ENCODE results near the gene BIN1.

Gene BIN1

DNA sequence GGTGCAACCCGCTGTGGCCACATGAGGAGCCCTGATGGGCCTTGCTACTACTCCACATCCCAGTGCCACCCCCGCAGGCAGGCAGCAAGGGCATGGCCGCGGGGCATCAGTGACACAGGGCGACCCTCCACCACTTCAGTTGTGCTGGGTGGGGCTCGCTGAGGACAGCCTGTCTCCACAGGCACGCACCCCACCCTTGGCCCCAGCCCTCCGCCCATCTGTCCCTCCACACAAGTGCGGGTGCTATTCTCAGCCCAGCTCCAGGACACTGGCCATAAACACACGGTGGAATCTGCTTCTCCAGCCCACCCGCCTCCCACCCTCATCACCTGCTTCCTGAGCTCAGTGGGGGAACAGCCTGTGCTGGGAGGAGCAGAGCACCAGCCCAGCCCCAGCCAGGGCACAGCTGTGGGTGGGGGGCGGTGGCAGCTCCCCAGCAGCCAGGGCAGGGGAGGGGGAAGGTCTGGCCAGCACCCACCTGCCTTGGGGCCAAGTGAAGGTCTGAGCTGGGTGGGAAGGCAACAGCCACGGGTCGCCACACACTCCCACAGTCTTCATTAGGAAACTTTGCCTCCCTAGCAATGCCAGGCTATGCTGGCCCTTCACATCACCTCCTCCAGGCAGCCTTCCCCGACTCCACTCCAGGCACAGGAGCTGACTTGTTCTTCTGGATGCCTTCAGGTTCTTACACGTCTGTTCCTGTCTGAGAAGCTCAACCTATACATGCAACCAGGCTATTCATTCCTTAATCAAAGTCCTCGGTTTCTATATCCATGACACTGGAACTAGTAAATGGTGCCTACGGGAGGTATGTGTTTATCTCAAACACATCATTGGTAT is 16.5 kb downstream of the BIN1 start:
- DNase-seq (ENCODE audit: low read depth in 2 of 2) = no peak

DNA sequence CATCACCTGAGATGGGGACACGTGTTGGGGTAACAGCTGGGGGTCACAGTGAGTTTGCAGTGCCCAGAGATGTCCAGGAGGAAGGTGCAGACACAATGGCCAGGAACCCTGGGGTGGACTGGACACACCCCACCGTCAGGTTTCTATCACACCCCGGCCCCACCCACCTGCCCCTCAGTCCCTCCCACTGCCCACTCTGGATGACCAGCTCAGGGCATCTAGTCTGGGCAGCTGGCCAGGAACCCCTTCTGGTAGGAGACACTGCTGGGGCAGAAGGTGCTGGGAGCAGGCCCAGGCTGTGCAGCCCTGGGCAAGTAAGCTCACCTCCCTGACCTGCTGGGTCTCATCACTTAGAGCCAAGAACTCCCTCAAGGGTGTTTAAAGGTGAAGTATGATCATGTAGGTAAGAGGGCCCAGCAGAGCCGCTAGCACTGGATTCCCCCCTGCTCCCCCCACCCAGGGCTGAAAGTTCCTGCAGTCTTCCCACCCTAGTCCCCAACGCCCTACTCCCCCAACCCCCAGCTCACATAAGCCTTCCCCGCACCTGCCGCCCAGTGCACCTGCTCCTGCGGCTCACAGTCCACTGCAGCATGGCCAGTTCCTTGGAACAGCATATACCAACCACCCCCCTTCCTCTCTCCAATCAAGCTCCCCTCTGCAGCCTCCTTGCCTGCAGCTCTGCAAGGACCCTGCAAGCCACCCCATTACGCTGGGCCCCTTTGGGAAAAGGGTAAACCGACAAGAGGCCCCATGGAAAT is 17.3 kb downstream of the BIN1 start:
- DNase-seq (ENCODE audit: low read depth in 2 of 2) = no peak

DNA sequence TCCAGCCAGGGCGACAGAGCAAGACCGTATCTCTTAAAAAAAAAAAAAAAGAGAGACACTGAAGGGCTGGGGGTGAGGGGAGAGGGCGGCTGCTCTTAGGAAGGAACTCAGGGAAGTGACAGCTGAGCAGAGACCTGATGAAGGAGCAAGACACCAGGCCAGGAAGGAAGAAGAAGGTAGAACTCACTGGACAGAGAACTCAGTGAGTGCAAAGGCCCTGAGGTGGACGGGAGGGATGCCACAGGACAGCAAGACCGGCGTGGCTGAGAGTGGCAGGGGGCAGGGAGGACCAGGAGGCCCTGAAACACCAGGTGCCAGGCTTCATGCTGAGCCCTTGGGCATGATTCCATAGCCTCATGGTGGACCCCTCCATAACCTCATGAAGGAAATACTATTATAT is 18.2 kb downstream of the BIN1 start:
- no peak for DNase-seq (ENCODE audit: low read depth in 2 of 2)

DNA sequence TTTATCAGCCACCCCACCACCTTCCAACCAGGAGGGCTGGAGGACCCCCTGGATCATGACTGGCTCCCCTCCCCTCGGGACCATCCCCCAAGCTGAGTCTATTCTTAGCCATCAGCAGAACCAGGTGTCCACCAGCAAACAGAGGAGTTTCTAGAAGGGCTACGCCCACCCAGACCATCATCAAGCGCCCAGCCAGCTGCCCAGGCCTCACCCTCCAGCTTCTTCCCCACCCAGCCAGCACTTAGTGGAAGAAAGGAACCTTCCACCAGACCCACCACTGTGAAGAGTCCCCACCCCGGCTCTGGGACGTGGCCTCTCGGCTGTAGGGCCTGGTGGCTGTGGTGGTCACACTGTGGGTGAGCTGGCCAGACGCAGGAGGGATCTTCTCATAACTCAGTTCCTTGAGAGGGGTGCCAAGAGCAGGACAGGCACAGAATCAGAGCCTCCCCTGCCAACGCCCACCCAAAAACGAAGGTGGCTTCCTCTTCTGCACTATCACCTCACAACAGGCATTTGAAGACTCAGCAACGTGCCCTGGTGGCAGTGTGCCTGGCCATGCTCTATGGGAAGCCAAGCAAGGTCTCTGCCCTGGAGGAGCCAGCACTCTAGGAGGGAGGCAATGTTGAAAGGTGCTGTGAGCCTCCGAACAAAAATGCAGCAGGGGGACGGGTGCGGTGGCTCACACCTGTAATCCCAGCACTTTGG is 19.0 kb downstream of the BIN1 start:
- DNase-seq (ENCODE audit: low read depth in 2 of 2) = no peak

DNA sequence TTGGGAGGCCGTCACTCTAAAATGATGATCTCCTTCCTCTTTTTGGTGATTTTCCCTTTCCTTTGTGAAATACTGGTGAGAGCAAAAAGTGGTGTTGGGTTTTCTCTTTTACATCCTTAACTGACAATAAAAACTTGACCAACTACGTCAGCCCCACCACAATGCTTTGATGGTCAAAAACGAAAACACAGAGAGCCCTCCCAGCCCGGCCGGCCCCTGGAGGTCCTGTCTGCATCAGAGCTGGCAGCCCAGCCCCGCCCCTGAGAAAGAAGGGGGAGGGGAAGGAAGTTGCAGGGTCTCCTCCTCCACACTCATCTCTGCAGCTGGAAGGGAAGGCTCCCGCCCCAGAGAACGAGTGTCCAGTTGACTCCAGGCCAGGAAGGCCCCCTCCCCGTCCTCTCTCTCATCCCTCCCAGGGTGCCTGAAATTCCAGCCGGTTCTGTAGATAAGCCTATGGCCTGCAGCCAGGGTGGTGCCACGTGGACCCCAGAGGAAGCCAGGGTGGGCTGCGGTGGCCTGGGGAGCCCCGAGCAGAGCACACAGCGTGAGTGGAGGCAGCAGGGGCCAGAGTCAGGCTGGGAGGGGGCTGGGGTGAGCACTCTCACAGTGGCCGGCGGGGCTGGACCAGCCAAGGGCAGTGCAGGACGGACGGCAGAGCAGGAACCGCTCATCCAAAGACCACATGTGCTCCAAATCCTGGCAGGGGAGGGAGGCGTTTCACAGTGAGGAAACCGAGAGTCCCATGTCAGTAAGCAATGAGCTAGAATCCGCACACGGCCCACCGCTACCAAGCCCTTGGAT is 19.8 kb downstream of the BIN1 start:
- no peak for DNase-seq (ENCODE audit: low read depth in 2 of 2)

DNA sequence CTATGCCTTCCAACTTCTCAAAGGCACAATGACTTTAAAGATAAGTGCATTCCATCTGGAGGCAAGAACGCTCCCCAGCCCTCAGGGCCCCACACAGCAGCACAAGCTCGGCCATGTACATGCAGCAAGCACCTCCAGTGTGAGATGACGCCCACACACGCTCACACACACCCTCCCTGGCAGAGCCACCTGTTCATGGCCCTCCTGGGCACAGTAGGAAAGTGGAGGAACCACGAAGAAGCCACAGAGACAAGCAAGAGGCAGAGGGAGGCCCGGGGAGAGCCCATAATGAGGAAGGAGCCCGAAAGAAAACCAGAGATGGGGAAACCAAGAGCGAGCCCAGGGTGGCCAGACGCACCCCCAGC is 21.7 kb downstream of the BIN1 start:
- DNase-seq (ENCODE audit: low read depth in 2 of 2) = no peak

DNA sequence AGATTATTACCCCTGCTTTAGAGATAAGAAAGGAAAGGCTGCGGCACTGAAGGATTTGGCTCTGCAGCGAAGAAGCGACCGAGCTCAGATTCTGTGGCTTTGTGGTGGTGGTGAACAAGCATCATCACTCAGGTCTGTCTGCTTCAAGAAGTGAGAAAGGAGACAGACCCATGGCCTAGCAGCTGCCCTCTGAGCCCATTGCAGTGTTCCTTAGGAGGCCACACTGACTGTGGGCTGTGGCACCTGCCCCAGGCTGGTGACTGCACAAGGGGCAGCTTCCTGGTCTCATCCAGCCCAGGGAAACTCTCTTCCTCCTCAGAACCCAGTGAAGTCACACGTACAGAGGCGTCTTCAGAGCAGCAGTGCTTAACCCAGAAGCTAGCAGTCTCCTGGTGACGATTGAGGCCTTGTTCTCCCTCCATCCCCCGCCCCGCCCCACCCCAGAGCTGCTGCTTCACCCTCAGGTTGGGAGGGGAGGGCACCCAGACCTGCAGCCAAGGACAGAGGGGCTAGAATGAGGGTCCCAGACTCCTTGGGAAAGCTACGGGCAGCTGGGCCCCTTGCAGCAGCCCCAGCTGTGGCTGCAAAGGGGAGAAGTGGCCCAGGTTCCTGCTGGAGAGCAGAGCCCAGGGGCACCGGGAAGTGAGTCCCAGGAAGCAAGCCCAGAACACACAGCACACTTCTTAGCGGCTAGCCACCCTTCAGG is 22.2 kb downstream of the BIN1 start:
- DNase-seq (ENCODE audit: low read depth in 2 of 2) = peak in 1 of 2 donors; percentile 12

DNA sequence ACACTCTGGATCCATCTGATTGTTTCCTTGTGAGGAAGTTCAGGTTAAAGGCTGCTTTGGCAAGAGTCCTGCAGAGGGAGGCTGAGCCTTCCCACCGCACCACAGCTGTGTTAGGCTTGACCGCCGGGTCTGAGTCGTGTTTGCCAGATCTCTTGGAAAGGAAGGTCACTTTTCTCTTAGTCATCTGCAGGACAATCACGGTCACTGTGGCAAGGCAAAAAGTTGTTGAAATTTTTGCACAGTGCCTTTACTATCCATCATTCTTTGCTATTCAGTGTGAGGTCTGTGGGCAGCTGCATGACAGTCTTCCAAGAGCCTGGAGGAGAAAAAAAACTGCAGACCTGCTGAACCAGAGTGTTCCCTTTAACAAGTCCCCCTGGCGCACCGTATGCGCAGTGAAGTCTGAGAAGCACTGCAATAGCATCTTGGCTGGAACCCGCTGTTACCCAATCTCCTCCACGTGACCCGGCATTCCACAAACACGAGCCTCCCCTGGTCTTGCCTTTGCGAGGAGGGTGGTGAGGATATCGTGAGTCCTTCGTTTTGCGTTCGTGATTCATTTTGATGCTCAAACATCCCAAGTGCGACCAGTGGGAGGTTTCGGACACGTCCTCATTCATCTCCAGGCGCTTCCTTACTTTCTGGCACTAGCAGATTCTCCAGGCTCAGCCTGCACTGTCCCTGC is 23.0 kb downstream of the BIN1 start:
- no peak for DNase-seq (ENCODE audit: low read depth in 2 of 2)

DNA sequence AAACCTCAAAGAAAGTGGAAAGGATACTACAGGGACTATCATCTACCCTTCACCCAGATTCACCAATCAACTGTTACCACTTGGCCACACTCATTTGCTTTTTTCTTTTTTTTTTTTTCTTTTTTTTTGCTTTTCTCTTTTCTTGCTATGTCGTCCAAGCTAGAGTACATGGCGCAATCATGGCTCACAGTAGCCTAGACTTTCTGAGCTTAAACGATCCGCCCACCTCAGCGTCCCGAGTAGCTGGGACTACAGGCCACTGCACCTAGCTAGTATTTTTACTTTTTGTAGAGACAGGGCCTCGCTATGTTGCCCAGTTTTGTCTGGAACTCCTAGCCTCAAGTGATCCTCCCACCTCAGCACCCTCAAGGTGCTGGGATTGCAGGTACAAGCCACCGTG is 24.0 kb downstream of the BIN1 start:
- no peak for DNase-seq (ENCODE audit: low read depth in 2 of 2)

DNA sequence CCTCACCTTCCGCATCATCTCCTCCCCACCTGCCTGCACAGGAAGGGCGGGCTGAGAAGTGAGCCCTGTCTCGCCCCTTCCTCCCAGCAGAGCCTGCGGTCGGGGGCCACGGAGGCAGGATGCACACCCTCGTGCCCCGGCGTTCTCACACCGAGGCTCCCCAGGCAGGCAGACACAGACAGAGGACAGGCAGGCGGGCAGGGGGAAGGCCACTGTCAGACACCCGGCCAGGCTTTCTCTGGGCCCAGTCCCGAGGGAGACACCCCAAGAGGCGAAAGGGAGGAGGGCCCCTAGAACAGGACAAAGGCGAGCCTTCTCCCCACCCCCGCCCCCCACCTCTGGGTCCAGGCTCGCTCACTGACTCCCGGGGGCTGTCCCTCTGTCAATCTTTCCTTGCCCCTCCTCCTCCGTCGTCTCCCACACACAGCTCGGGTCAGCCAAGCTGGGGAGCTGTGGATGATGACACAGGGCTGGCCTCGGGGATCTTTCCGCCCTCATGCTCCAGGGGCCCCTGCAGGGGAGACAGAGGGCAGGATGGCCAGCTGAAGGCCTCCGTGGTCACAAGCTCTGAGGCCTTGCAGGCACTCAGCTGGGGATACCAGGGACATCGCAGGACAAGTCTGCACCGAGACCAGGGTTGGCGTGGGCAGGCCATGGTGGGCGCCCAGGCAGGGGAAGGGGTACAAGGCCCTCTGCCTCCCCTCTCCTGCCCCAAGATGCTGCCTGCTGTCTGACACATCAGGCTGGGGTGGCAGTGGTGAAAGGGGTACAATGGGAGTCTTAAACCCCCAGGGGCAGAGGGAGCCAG is 24.9 kb downstream of the BIN1 start:
- peak; percentile 38 to 49 for DNase-seq (ENCODE audit: low read depth in 2 of 2)

DNA sequence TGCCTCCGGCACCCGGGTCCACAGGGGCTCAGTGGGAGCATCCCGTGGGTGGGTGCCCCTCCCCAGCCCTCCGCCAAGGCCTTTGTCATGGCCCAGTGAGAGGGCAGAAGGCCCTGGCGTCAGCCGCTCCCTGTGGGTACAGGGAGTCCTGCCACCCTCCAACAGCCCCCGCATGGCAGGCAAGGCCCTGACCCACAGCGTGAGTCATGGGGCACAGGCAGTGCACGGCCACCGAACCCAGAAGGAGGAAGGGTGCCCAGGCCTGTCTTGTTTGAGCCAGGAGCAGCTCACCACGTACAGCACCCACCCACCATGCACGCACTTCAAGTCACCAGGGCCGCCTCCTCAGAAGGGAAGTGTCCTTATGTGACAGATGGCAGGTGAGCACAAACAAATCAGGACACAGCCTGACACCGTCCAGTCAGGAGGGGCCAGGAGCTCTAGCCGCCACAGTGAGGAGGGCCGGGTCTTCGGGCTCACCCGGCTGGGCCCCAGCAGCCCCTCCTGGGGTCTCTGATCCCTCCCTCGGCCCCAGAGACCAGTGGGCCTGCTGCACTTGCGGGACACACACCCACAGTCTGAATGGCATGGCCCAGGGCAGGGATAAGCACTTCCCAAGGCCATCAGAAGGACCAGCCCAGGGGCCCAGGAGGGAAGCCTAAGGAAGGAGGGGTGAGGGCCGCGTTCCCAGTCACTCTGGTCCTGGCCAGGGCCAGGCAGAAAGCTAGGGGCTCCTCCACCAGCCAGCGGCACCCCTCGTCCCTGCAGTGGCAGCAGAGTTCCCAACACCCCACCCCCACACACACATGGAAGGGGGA is 25.8 kb downstream of the BIN1 start:
- peak in 1 of 2 donors; percentile 12 for DNase-seq (ENCODE audit: low read depth in 2 of 2)

DNA sequence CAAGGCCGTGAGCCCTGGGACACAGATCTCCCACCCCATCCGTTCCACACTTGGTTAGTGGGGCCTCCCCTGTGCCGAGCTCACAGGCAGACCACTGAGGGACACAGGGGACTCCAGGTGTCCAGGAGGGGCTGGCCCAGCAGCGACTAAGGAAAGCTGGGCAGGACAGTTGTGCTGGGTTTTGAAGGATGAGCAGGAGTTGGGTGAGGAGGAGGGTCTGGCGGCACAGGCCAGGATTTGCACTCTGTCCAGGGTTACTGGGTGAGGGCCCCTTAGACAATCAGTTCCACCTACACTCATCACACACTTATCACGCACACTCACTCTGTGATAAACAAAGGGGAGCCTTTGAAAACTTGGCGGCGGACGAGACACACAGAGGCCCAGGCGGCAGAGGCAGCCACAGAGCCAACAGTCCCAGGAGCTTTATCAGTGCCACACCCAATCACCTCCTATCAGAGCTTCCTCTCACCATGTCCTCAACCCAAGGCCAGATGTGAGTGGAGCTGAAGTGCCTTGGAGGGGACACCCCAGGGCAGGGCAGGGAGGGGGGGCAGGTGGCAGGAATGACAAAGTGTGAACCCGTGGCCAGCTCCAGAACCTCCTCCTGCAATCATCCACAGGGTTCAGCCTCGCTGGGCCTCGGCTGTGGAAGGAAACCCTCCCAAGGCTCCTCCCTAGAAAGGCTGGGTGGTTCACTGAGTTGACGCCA is 26.6 kb downstream of the BIN1 start:
- DNase-seq (ENCODE audit: low read depth in 2 of 2) = no peak

DNA sequence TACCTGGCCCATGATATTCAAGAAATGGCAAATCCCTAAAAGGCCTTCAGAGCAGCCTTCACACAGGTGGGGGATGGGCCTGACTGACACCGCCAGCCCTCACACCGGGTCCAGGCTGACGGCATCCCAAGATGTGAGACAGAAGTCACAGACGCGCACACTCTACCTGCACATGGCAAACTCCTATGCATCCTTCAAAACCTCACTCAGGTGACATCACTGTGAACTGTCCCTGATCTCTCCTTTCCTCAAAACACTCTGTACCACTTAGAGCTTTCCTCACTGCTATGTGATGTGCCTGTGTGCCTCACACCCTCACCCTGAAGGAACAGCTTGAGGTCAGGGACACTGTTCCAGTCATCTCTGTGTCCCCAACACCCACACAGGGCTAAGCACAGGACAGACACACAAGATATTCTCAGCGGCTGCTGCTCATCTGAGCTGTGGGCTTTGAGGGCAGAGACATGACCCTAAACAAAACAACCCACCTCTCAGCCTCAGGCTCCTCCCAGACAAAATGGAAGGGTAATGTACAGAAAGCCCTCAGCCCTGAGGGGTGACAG is 27.5 kb downstream of the BIN1 start:
- no peak for DNase-seq (ENCODE audit: low read depth in 2 of 2)

DNA sequence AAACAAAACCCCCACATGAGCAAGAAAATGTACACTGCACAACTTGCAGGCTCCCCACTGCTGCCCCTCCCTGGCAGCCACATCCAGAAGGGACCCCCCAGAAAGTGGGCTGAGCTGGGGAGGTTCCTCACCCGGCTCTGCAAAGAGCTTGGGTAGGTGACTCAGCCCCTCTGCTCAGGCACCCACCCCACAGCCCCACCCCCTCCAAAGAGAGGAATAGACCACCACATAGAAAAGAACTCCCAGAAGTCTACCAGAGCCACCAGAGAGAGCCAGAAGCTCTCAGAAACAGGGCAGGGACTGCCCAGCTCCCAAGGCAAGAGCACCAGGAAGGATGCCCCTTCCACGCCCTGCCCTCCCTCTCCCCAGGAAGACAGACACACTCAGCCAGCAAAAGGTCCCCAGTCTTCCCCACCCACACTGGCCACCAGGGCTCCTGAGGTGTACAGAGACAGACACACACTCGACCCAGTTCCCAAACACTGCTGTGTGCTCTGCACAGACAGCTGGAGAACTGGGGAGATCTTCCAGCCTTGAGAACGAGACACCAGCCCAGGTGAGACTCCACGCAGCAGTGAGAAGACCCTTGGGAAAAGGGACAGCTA is 28.2 kb downstream of the BIN1 start:
- no peak for DNase-seq (ENCODE audit: low read depth in 2 of 2)

DNA sequence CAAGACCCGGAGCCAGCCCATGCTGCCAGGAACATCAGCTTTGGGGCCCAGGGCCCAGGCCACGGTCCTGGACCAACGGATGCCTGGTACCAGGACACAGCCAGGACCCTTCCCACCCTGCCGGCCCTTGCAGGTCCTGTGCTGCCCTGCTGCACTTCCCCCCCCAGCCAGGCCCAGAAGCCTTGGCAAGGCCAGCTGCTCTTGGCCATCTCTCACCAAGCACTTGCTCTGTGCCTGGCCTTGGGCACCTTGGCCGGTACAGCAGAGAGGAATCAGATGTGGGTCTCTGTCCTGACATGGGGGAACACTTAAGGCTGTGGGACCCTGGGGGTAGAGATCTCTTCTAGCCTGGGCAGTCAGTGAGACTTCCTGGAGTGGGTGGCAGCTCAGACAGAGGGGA is 28.9 kb downstream of the BIN1 start:
- no peak for DNase-seq (ENCODE audit: low read depth in 2 of 2)

DNA sequence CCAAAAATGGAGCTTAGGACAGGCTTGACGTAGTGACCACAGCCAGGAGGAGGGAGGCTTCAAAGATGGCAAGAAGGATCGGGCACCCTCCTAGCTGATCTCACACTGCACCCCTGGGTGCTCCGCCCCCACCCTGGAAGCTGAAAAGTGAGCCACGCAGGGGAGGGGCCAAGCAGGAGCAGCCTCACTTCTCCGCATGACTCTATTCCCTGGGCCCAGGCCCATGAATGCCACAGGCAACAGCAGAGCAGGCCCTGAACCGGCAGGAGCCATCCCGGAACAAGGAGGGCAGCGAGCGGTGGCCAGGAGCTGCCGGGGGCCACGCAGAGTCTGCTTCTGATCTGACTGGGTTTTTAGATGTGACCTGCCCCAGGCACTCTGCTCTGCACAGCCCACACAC is 30.0 kb downstream of the BIN1 start:
- DNase-seq (ENCODE audit: low read depth in 2 of 2) = no peak

DNA sequence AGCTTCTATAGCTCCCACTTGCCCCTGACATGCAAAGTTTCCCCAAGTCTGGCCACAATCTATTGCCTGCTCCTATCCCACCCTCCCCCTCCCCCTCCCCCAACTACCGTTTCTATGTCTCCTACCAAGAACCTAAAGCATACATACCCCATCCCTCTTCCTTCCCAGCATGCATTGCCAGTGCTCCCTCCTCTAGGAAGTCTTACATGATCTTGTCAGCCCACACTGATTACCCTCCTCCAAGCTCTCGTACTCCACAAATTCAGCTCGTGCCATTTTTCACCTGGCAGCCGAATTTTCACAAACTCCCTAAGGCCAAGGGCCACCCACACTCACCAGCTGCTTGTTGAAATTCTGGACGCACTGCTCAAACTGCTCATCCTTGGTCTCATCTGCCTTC is 30.7 kb downstream of the BIN1 start:
- no peak for DNase-seq (ENCODE audit: low read depth in 2 of 2)

DNA sequence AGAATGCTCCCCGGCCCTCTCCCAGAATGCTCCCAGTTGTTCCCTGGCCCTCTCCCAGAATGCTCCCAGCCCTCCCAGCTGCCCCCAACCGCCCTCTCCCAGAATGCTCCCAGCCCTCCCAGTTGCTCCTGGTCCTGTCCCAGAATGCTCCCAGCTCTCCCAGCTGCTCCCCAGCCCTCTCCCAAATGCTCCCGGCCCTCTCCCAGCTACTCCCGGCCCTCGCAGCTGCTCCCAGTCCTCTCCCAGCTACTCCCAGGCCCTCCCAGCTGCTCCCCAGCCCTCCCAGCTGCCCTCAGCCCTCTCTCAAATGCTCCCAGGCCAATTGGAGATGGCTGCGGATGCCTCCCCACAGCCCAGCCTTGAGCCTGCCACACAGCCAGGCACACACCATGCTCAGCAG is 31.1 kb downstream of the BIN1 start:
- DNase-seq (ENCODE audit: low read depth in 2 of 2) = no peak

All from stimulated activated CD8-positive, alpha-beta memory T cell treated with anti-CD3 and anti-CD28 coated beads, Interleukin-7, amount 100 ng/mL, for 1 hour (primary cell).